PC-3 (cell line): ENCODE measurements around the gene KLHL21. TPM values are rescaled to one million over a fixed set of nuclear protein-coding genes. Genes with fewer than 3 reads are reported as not detected.
"Not testable (repeated sequence)": the region's sequence is repeated elsewhere in the genome, so short reads cannot be mapped to it uniquely, and the experiment has no call there.

Experiments
- ATAC-seq: fragments of 200-7000 bp; cut with Tn5 transposase; 2 replicates; pipeline ENCODE4 v1.9.1; 2020; ENCODE audit warnings: mild to moderate bottlenecking, moderate library complexity
- BruUV-seq: library from RNA; stranded (reverse); fragments of 400-500 nt; replicated peaks from 2 replicates; lab custom pipeline; 2021; lab: Mats Ljungman, UMichigan
- CTCF ChIA-PET: fragments of 300-600 bp; sonication (Branson Sonifier 250); formaldehyde crosslinking; loops from one replicate; lab custom pipeline; 2022; ENCODE audit warnings: antibody characterized with exemption; lab: Charles Lee
- POLR2A ChIA-PET: fragments of 300-600 bp; sonication (Branson Sonifier 250); formaldehyde crosslinking; loops from one replicate; lab custom pipeline; 2022; ENCODE audit warnings: antibody characterized with exemption; ENCODE audit not compliant: unreplicated experiment; lab: Charles Lee
- DNase-seq: peaks from one replicate; pipeline ENCODE4 v3.0.0-alpha.2; 2015
- H2AFZ ChIP-seq: fragments of 300-600 bp; sonication (generic); 2 replicates; pipeline ENCODE4 v1.6.0; 2016; ENCODE audit warnings: antibody characterized with exemption, low read length
- H3F3A ChIP-seq: fragments of 300-600 bp; sonication (generic); one replicate; pipeline ENCODE4 v1.6.0; 2017; ENCODE audit warnings: antibody characterized with exemption, low read length, control low read depth, mild to moderate bottlenecking; ENCODE audit not compliant: unreplicated experiment
- H3K27ac ChIP-seq: fragments of 300-600 bp; sonication (generic); 2 replicates; pipeline ENCODE4 v1.5.1; 2016; ENCODE audit warnings: mild to moderate bottlenecking, low read length
- H3K27me3 ChIP-seq: fragments of 300-600 bp; sonication (generic); 2 replicates; pipeline ENCODE4 v1.6.1; 2016; ENCODE audit warnings: low read length, mixed read lengths
- H3K36me3 ChIP-seq: fragments of 300-600 bp; sonication (generic); 2 replicates; pipeline ENCODE4 v1.6.1; 2016; ENCODE audit warnings: low read depth, mixed run types, low read length, mixed read lengths
- H3K4me1 ChIP-seq: fragments of 300-600 bp; sonication (generic); 2 replicates; pipeline ENCODE4 v1.5.1; 2016; ENCODE audit warnings: low read length; ENCODE audit not compliant: insufficient read depth
- H3K4me2 ChIP-seq: fragments of 300-600 bp; sonication (generic); 2 replicates; pipeline ENCODE4 v1.6.0; 2016; ENCODE audit warnings: low read length
- H3K4me3 ChIP-seq: fragments of 300-600 bp; sonication (generic); 2 replicates; pipeline ENCODE4 v1.5.1; 2016; ENCODE audit warnings: mild to moderate bottlenecking, low read length, mixed read lengths
- H3K79me2 ChIP-seq: fragments of 300-600 bp; sonication (generic); 2 replicates; pipeline ENCODE4 v1.6.1; 2017; ENCODE audit warnings: low read length, mixed read lengths
- H3K9ac ChIP-seq: fragments of 300-600 bp; sonication (generic); 2 replicates; pipeline ENCODE4 v1.6.0; 2016; ENCODE audit warnings: mild to moderate bottlenecking, low read length
- H3K9me2 ChIP-seq: fragments of 300-600 bp; sonication (generic); replicated peaks from 2 replicates; pipeline ENCODE4 v1.6.1; 2016; ENCODE audit warnings: mixed run types, low read length, mixed read lengths
- H3K9me3 ChIP-seq: fragments of 300-600 bp; sonication (generic); 2 replicates; pipeline ENCODE4 v1.6.1; 2016; ENCODE audit warnings: low read length, mixed read lengths
- H4K20me1 ChIP-seq: fragments of 300-600 bp; sonication (generic); 2 replicates; pipeline ENCODE4 v1.6.1; 2016; ENCODE audit warnings: low read length, mixed read lengths
- EZH2 ChIP-seq: fragments of 300-600 bp; sonication (generic); IDR thresholded peaks from one replicate; pipeline ENCODE4 v1.6.1; 2017; ENCODE audit warnings: antibody characterized with exemption, mild to moderate bottlenecking, low read length; ENCODE audit not compliant: unreplicated experiment
- EZH2phosphoT487 ChIP-seq: fragments of 300-600 bp; sonication (generic); IDR thresholded peaks from 2 replicates; pipeline ENCODE4 v1.6.1; 2018; ENCODE audit warnings: mild to moderate bottlenecking, antibody characterized with exemption, low read length, borderline replicate concordance
- intact Hi-C: fragments of 100-400 bp; cut with micrococcal nuclease; formaldehyde crosslinking; loops from 2 replicates; pipeline ENCODE4 v1.9.0; 2023
- total RNA-seq: library from RNA; depleted of rRNA; stranded (reverse); fragments of >200 nt; gene quantifications from 2 replicates; pipeline ENCODE4 v1.2.3, GENCODE V29; 2014
- TF ChIP-seq, protein P1 (sequence below): fragments of 300-600 bp; sonication (generic); conservative IDR thresholded peaks from 2 replicates; pipeline ENCODE4 v1.5.1; 2017; ENCODE audit warnings: antibody characterized with exemption, low read depth, mild to moderate bottlenecking, low read length

Gene KLHL21
- total RNA-seq, 1 experiment from 2014 or later = 82.5 TPM

DNA sequence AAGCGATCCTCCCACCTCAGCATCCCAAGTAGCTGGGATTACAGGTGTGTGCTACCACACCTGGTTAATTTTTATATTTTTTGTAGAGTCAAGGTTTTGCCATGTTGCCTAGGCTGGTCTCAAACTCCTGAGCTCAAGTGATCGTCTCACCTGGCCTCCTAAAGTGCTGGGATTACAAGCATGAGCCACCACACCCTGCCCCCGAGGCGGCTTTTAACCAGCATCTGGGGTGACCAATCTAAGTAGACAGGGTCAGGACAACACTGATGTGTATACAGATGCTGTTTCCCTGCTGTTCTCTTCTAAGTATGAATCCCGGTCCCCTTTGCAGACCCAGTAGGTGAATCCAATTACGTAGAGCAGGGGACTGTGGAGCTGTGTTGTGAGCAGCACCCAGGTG, 45.9 kb upstream of the KLHL21 start:
- ChIA-PET CTCF (no interaction called here), POLR2A (no interaction called here)
- H3K9ac ChIP-seq = no peak overlapping the region
- no TSS peak for BruUV-seq
- TF ChIP-seq EZH2 = no peak
- TF ChIP-seq, protein P1, sequence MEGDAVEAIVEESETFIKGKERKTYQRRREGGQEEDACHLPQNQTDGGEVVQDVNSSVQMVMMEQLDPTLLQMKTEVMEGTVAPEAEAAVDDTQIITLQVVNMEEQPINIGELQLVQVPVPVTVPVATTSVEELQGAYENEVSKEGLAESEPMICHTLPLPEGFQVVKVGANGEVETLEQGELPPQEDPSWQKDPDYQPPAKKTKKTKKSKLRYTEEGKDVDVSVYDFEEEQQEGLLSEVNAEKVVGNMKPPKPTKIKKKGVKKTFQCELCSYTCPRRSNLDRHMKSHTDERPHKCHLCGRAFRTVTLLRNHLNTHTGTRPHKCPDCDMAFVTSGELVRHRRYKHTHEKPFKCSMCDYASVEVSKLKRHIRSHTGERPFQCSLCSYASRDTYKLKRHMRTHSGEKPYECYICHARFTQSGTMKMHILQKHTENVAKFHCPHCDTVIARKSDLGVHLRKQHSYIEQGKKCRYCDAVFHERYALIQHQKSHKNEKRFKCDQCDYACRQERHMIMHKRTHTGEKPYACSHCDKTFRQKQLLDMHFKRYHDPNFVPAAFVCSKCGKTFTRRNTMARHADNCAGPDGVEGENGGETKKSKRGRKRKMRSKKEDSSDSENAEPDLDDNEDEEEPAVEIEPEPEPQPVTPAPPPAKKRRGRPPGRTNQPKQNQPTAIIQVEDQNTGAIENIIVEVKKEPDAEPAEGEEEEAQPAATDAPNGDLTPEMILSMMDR = no peak
- no peak overlapping the region for H3K27ac ChIP-seq
- H2AFZ ChIP-seq = no peak overlapping the region
- no peaks in the 10 kb centered on the region for H3F3A ChIP-seq
- H3K4me1 ChIP-seq = no peaks in the 10 kb centered on the region
- intact Hi-C loops = loop anchor here (5.0 kb wide), 1 partner anchor 96 kb away; the partner anchor contains the start of gene NOL9
- H3K79me2 ChIP-seq = no peaks in the 10 kb centered on the region
- DNase-seq (no peak), ATAC-seq (no peak)
- no peaks in the 10 kb centered on the region for H4K20me1 ChIP-seq
- H3K4me3 ChIP-seq = no peak overlapping the region
- H3K9me2 ChIP-seq = no peaks in the 10 kb centered on the region
- peaks cover 50% of the 10 kb centered on the region for H3K36me3 ChIP-seq
- no peaks in the 10 kb centered on the region for H3K9me3 ChIP-seq
- H3K4me2 ChIP-seq = no peak overlapping the region
- no peaks in the 10 kb centered on the region for H3K27me3 ChIP-seq

DNA sequence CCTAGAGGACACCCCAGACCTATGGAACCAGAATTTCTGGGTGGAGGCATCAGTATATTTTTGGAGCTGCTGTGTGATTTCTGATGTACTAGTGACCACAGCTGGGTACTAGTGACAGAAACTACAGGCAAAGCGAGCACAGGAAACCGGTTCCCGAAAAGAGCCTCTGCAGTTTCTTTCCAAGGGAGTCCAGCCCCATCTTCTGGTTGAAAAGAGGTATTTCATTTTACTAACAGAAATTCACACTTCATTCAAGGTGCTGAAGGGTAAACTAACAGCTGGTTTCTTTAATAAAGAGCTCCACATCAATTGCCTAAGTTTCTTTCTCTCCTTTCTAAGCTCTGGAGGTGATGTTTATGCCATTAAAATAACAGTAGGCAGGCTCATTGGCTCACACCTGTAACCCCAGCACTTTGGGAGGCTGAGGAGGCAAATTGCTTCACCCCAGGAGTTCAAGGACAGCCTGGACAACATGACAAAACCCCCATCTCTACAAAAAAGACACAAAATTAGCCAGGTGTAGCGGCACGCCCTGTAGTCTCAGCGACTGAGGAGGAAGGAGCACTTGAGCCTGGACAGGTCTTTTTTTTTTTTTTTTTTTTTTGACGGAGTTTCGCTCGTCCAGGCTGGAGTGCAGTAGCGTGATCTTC, 44.0 kb upstream of the KLHL21 start:
- H3K36me3 ChIP-seq = peaks cover 42% of the 10 kb centered on the region
- TF ChIP-seq, protein P1 = peak; percentile 90
- TF ChIP-seq EZH2 (no peak), EZH2phosphoT487 (no peak)
- DNase-seq (peak; percentile 68), ATAC-seq (peak; percentile 53)
- H4K20me1 ChIP-seq = no peaks in the 10 kb centered on the region
- TSS peak; percentile 21 for BruUV-seq
- H2AFZ ChIP-seq = no peak overlapping the region
- ChIA-PET POLR2A (interaction anchor here (0.7 kb wide), 1 partner anchor 44 kb away, joined by 12 read pairs; no protein-coding TSS in a partner anchor), CTCF (interaction anchor here (0.5 kb wide), 1 partner anchor 21 kb away, joined by 7 read pairs; no protein-coding TSS in a partner anchor)
- H3K9me3 ChIP-seq = no peaks in the 10 kb centered on the region
- no peaks in the 10 kb centered on the region for H3K27me3 ChIP-seq
- intact Hi-C loops = loop anchor here (1.0 to 5.0 kb wide), 3 partner anchors 66 to 160 kb away; partner anchors contain the start of gene NOL9
- H3K4me2 ChIP-seq = no peak overlapping the region
- H3K9me2 ChIP-seq = no peaks in the 10 kb centered on the region
- H3K4me1 ChIP-seq = no peaks in the 10 kb centered on the region
- H3K4me3 ChIP-seq = no peak overlapping the region
- H3F3A ChIP-seq = no peaks in the 10 kb centered on the region
- H3K27ac ChIP-seq = no peak overlapping the region
- H3K79me2 ChIP-seq = no peaks in the 10 kb centered on the region
- no peak overlapping the region for H3K9ac ChIP-seq

DNA sequence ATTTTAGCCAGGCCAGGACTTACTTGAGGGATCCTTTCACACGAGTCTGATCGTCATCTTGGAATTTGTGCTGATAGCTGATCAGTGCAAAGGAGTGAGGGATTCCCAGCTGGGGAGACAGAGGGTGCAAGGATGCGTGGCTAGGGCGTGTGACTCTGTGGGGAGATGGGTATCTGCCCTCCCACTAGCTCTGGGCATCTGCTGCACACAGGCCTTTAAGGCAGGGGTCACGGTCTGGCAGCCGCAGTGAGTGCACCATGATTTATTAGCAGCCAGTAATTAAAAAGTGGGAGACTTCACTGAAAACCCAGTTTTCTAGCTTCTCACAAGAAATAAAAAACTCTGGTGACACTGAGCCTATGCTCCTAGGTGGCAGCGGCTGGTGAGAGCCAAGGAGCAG, 42.3 kb upstream of the KLHL21 start:
- CTCF ChIA-PET = no interaction called here
- no peaks in the 10 kb centered on the region for H3K9me2 ChIP-seq
- TF ChIP-seq, protein P1 = no peak
- no peak for TF ChIP-seq EZH2
- no peak for TF ChIP-seq EZH2phosphoT487

DNA sequence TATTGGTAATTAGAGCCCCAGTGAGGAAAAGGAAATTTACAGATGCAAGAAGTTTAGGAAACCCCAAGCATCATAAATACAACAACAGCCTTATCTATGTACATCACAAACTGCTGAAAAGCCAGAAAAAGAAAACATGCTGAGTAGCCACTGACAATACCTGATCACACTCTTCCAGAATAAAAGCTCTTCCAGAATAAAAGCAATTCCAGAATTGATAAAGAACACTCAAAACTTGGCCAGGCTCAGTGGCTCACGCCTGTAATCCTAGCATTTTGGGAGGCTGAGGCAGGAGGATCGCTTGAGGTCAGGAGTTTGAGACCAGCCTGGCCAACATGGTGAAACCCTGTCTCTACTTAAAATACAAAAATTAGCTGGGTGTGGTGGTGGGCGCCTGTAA, 38.2 kb upstream of the KLHL21 start:
- ATAC-seq, H3K4me1 ChIP-seq, H3K4me3 ChIP-seq, H3F3A ChIP-seq, H3K4me2 ChIP-seq, H3K9me3 ChIP-seq, CTCF ChIA-PET, H3K9ac ChIP-seq, H3K27me3 ChIP-seq, H3K79me2 ChIP-seq, intact Hi-C loops, BruUV-seq, H3K27ac ChIP-seq, DNase-seq, H2AFZ ChIP-seq, H4K20me1 ChIP-seq, H3K9me2 ChIP-seq: not testable (repeated sequence)
- peaks cover 67% of the 10 kb centered on the region for H3K36me3 ChIP-seq
- POLR2A ChIA-PET = interaction anchor here (0.7 kb wide), 1 partner anchor 70 kb away, joined by 6 read pairs; no protein-coding TSS in a partner anchor

More for the DNA sequence above, 42.3 kb upstream of the KLHL21 start:
- intact Hi-C loops = loop anchor here (5.0 kb wide), 1 partner anchor 93 kb away; the partner anchor contains the start of gene NOL9
- H3K9me3 ChIP-seq = no peaks in the 10 kb centered on the region
- DNase-seq = no peak
- no peaks in the 10 kb centered on the region for H3K79me2 ChIP-seq
- peaks cover 37% of the 10 kb centered on the region for H3K36me3 ChIP-seq
- H3K4me3 ChIP-seq = no peak overlapping the region
- BruUV-seq = no TSS peak
- no peaks in the 10 kb centered on the region for H3K4me1 ChIP-seq
- no peak overlapping the region for H2AFZ ChIP-seq
- no peaks in the 10 kb centered on the region for H4K20me1 ChIP-seq
- H3K27me3 ChIP-seq = no peaks in the 10 kb centered on the region
- no peak overlapping the region for H3K9ac ChIP-seq
- POLR2A ChIA-PET = no interaction called here
- ATAC-seq = no peak
- H3F3A ChIP-seq = no peaks in the 10 kb centered on the region
- H3K4me2 ChIP-seq = no peak overlapping the region
- no peak overlapping the region for H3K27ac ChIP-seq
